ENCODE results near the gene IFTAP. TPM values are rescaled to one million over a fixed set of nuclear protein-coding genes. Genes with fewer than 3 reads are reported as not detected.

IFTAP gene
- total and polyA plus RNA-seq, 8 donors: 14.9 to 95.0 (median 29.9) TPM

- WGBS, 5 donors: 92 to 96% (median 94%) methylated on average over 5 of the region's 5 CpGs
- no peak for DNase-seq
- Histone ChIP-seq H3K4me1 (peaks cover 0 to 9% (median 3%) of the 10 kb centered on the region in 4 donors), H3K36me3 (no peaks in the 10 kb centered on the region), H3K27ac (no peak overlapping the region), H3K9me3 (no peaks in the 10 kb centered on the region), H3K4me3 (no peak overlapping the region), H3K27me3 (no peaks in the 10 kb centered on the region)
- intact Hi-C loops (cut with DNase I; ENCODE audit: low total_unique reads): loop anchor here (10.0 kb wide), 1 partner anchor 63 kb away; the partner anchor contains the start of gene RAG1
- TF ChIP-seq POLR2A (IDR thresholded peaks at IDR 0.05) (no peak), CTCF (IDR thresholded peaks at IDR 0.05) (no peak), POLR2AphosphoS5 (IDR thresholded peaks at IDR 0.05) (no peak), EP300 (IDR thresholded peaks at IDR 0.05) (no peak)
Observed at GRCh38 chr11:36628141-36628540, 33.8 kb downstream of the IFTAP start.

- no peak for TF ChIP-seq EP300 (IDR thresholded peaks at IDR 0.05)
- no peak for TF ChIP-seq POLR2A (IDR thresholded peaks at IDR 0.05)
- no peak for TF ChIP-seq CTCF (IDR thresholded peaks at IDR 0.05)
- TF ChIP-seq POLR2AphosphoS5 (IDR thresholded peaks at IDR 0.05): no peak
- H3K9me3 ChIP-seq: no peaks in the 10 kb centered on the region
- no peak overlapping the region for H3K4me3 ChIP-seq
- intact Hi-C loops (cut with DNase I; ENCODE audit: low total_unique reads): loop anchor here (10.0 kb wide), 1 partner anchor 64 kb away; the partner anchor contains the start of gene RAG1
- DNase-seq: peak in 1 of 2 donors; percentile 24
- H3K27me3 ChIP-seq: no peaks in the 10 kb centered on the region
- H3K27ac ChIP-seq: no peak overlapping the region
- H3K4me1 ChIP-seq: peaks cover 0 to 9% (median 3%) of the 10 kb centered on the region in 4 donors
- 27 to 53% (median 35%) methylated on average over 4 of the region's 4 CpGs for WGBS, 5 donors
- H3K36me3 ChIP-seq: no peaks in the 10 kb centered on the region
Observed at GRCh38 chr11:36628765-36629244, 34.5 kb downstream of the IFTAP start.

GRCh38 chr11:36631774-36632173 lies 37.5 kb downstream of the IFTAP start:
- TF ChIP-seq POLR2A (IDR thresholded peaks at IDR 0.05) (no peak), CTCF (IDR thresholded peaks at IDR 0.05) (no peak), POLR2AphosphoS5 (IDR thresholded peaks at IDR 0.05) (no peak), EP300 (IDR thresholded peaks at IDR 0.05) (no peak)
- no peak for DNase-seq
- peaks cover 0 to 9% (median 3%) of the 10 kb centered on the region in 4 donors for H3K4me1 ChIP-seq
- no peak overlapping the region for H3K27ac ChIP-seq
- no peak overlapping the region for H3K4me3 ChIP-seq
- H3K9me3 ChIP-seq: no peaks in the 10 kb centered on the region
- WGBS, 5 donors: 70 to 92% (median 81%) methylated on average over 2 of the region's 2 CpGs
- no peaks in the 10 kb centered on the region for H3K27me3 ChIP-seq
- H3K36me3 ChIP-seq: peaks cover 0 to 3% (median 0%) of the 10 kb centered on the region in 4 donors
- intact Hi-C loops (cut with DNase I; ENCODE audit: low total_unique reads): no loop called here

- H3K9me3 ChIP-seq: no peaks in the 10 kb centered on the region
- H3K27me3 ChIP-seq: no peaks in the 10 kb centered on the region
- H3K36me3 ChIP-seq: peaks cover 0 to 3% (median 0%) of the 10 kb centered on the region in 4 donors
- peaks cover 0 to 15% (median 14%) of the 10 kb centered on the region in 4 donors for H3K4me1 ChIP-seq
- no peak for TF ChIP-seq POLR2AphosphoS5 (IDR thresholded peaks at IDR 0.05)
- TF ChIP-seq CTCF (IDR thresholded peaks at IDR 0.05): no peak
- no peak for TF ChIP-seq POLR2A (IDR thresholded peaks at IDR 0.05)
- TF ChIP-seq EP300 (IDR thresholded peaks at IDR 0.05): no peak
- peak overlapping the region in 1 of 5 donors; percentile 16 for H3K27ac ChIP-seq
- no peak for DNase-seq
- 79 to 97% (median 92%) methylated on average over 4 of the region's 4 CpGs for WGBS, 5 donors
- intact Hi-C loops (cut with DNase I; ENCODE audit: low total_unique reads): no loop called here
- H3K4me3 ChIP-seq: no peak overlapping the region
Observed at GRCh38 chr11:36635066-36635862, 41.0 kb downstream of the IFTAP start.
